GM21528 (cell line): ENCODE data around the gene PCDH1.
A peak's percentile ranks its signal among the peaks of the same experiment; 100 is the strongest.
"Not testable (repeated sequence)": the region's sequence is repeated elsewhere in the genome, so short reads cannot be mapped to it uniquely, and the experiment has no call there.

Source experiments
- ATAC-seq: cut with Tn5 transposase; IDR thresholded peaks from one replicate; pipeline ENCODE4 v1.9.1; 2021; ENCODE audit warnings: mild to moderate bottlenecking, moderate library complexity; ENCODE audit not compliant: unreplicated experiment, low FRiP score

Gene PCDH1

DNA sequence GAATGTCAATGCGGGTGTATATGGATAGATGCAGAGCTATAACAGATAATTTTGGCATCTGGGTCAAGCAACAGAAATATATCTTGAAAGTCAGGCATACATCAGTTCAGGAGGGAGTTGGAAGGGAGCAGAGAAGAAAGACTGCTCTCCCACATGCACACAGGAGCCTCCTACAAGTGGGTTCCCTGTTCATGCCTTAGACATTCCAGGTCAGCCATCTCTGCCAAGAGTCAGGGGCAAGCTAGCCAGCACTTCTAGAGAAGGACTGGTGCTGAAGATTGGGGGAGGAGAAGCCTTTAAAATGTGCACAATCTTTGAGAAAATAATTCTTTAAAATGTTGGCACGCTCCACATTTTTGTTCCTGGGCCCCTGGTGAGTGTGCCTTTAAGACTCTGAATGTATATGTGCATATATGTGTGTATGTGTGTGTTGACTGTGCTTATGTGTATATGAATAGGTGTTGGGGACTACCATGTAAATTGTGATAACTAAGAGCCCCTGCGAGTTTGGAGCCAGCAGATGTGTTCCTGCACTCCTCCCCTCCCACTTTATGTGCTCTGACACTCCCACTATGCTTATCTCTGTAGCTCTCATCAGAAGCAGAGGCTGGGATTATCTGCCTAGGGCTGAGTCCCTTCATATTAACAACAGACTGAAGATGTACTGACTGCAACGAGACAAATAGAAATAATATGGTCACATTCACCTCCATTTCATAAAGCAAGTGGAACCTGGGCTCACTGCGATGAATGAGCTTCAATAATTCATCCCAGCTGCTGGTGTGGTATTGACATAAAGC is 24.0 kb upstream of the PCDH1 start:
- ATAC-seq: no peak

DNA sequence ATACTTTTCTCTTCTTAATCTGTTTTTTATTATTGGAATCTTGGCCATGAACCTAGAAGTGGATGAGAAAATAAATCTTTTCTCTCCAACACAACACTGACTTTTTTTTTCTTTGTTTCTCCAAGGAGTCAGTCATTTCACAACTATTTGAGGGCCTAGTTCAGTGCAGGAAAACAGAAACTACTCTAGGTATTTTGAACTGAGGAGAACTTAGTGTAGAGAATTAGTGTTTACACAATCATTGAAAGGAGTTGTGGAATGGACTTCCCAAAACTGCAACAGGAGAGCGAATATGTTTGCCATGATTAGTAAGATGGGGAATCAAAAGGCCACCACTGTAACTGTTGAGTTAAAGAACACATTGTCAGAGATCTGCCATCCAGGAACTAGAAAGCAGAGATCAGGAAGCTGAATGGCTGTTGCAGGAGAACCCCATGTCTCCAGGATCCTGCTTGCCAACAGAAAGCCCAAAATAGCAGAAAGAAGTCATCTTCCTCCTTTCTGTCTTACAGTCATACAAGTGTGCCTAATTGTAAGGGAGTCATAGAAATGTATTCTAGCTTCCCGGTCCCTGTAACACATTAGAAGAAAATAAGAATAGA is 20.3 kb upstream of the PCDH1 start:
- no peak for ATAC-seq

DNA sequence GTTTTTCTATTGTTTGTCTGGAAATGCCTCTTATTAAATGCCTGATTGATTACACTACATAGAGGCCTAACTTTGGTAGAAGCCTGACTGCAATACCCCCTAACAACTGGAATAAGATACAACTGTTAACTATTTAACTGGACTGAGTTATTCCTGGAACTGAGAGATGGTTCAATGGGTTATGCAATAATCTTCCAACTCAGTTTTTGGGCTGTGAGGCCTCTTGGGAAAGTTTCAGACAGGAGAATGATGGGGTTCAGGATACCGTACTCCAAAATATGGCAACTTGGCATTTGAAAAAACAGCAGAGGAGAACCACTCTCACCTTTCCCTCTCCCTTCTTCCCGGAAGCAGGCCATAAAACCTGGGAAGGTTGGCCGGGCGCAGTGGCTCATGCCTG is 19.2 kb upstream of the PCDH1 start:
- ATAC-seq: no peak

- ATAC-seq: not testable (repeated sequence)
Measured at GRCh38 chr5:141890429-141890828, 12.2 kb upstream of the PCDH1 start.

GRCh38 chr5:141889282-141889871 is 11.2 kb upstream of the PCDH1 start:
- no peak for ATAC-seq

DNA sequence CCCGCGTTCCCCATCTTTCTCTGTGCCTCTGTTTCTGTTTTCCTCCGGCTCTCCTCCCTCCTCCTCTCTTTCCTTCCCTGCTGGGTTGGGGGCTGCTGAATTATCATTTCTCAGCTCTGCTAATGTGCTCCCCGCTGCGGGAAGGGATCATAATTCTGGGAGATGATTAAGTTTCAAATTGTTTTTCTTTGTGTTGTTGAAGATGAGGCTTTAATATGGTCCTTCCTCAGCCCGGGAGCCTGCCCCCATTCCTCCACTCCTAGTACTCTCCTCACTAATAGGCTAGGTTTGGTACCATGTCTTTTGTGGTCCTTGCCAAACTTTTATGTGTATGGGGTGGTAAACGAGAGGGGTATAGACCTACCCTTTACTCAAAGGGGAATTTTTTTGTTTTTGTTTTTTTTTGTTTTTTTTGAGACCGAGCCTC is 5.7 kb upstream of the PCDH1 start:
- ATAC-seq: no peak

GRCh38 chr5:141883184-141883891 is 5.1 kb upstream of the PCDH1 start:
- ATAC-seq: no peak

DNA sequence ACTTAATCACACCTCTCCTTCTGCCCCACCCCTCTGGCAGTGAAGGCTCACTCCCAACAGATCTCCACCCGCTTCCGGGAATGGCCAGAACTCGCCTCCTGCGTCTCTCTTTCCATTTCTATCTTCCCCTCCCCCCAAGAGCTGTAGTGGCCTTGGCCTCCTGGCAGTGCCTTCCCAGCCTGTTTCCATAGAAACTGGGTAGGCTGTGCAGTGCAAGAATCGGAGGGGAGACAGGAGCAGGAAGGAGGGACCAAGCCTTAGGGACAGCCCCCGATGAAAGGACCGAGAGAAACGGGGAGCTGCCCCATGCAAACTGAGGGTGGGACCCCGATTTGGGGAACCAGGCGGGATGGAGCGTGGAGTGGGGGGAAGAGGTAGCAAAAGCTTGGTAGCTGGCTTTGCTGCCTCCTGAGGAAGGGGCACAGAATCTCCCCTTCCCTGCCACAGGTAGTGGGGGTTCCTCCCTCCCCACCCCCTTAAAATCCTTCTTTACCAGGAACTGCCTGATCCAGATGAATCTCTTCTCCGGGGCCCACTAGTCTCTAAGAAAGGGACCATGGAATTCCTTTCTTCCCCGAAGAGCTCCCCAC is 4.5 kb upstream of the PCDH1 start:
- ATAC-seq: no peak

GRCh38 chr5:141881886-141882285 is 3.7 kb upstream of the PCDH1 start:
- no peak for ATAC-seq

GRCh38 chr5:141880961-141881801 is 3.0 kb upstream of the PCDH1 start:
- ATAC-seq: no peak

- no peak for ATAC-seq
Measured at GRCh38 chr5:141879941-141880738, 1.9 kb upstream of the PCDH1 start.

- no peak for ATAC-seq
Measured at GRCh38 chr5:141879426-141879759, 1.2 kb upstream of the PCDH1 start.

DNA sequence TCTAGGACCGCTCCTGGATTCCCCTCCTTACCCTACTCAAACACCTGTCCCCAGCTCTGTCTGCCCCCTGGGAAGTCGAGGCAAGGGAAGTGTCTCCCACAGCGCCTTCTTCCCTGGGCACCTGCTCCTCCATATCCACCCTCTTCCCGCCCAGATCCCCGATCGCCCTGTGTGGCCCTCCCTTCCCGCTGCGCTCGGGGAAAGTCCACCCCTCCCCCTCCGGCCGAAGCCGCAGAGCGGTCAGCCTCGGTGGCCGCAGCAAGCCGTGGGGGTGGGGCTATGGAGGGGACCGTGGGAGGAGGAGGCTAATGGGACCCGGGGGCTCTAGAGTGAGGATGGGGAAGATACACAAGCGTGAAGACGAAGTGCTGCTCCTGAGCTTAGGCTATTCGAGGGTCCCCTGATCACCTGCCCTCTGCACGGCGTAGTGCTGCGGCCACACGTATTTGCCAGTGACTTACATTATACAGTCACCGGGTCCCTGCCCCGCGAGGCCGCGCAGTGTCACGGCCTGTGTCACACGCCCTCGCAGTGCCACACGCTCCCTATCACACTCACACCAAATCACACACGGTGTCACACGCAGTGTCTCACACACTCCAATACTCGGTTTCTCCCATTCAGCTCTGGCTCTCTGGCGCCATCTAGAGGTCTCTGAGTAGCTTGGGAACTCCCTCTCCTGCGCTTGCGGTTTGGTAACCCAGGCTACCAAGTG is 658 bp upstream of the PCDH1 start:
- ATAC-seq: peak; percentile 79

GRCh38 chr5:141877356-141878185 is 639 bp downstream of the PCDH1 start:
- no peak for ATAC-seq

GRCh38 chr5:141876628-141877355 is 1.4 kb downstream of the PCDH1 start:
- ATAC-seq: no peak

- ATAC-seq: no peak
Measured at GRCh38 chr5:141875795-141876627, 2.2 kb downstream of the PCDH1 start.
